Small intestine (tissue), 7 donors: Measurements from ENCODE around the gene PRICKLE2. TPM values are rescaled to one million over a fixed set of nuclear protein-coding genes. Genes with fewer than 3 reads are reported as not detected.

Source experiments
- DNase-seq, 2 donors: peaks; one replicate each; pipeline versions ENCODE4 v3.0.0 to v3.0.0-alpha.2; 2013
- FAIRE-seq: peaks from 2 replicates; lab custom pipeline; 2012; peaks lifted over from hg19 to GRCh38; lab: Jason Lieb, UNC
- H3K27ac ChIP-seq, 3 donors: one replicate each; pipeline ENCODE4 v1.5.1; 2013; ENCODE audit warnings: low read length in 2 of 3, mild to moderate bottlenecking in 2 of 3, control low read depth in 1 of 3, inconsistent platforms in 1 of 3, low read depth in 1 of 3, moderate library complexity in 1 of 3
- H3K27me3 ChIP-seq, 3 donors: one replicate each; pipeline ENCODE4 v1.6.1; 2013; ENCODE audit warnings: low read length in 3 of 3, inconsistent platforms in 1 of 3; ENCODE audit not compliant: control insufficient read depth in 3 of 3, insufficient read depth in 3 of 3
- H3K36me3 ChIP-seq, 3 donors: one replicate each; pipeline ENCODE4 v1.6.1; 2013; ENCODE audit warnings: low read length in 3 of 3, inconsistent platforms in 1 of 3, low read depth in 1 of 3, mild to moderate bottlenecking in 1 of 3, moderate library complexity in 1 of 3; ENCODE audit not compliant: control insufficient read depth in 3 of 3, insufficient read depth in 2 of 3
- H3K4me1 ChIP-seq, 3 donors: one replicate each; pipeline ENCODE4 v1.6.1; 2013; ENCODE audit warnings: low read length in 2 of 3, inconsistent platforms in 1 of 3, low read depth in 1 of 3, mild to moderate bottlenecking in 1 of 3, moderate library complexity in 1 of 3; ENCODE audit not compliant: control insufficient read depth in 3 of 3, insufficient read depth in 2 of 3
- H3K4me3 ChIP-seq, 3 donors: one replicate each; pipeline ENCODE4 v1.5.1; 2013; ENCODE audit warnings: low read length in 3 of 3, control low read depth in 1 of 3, inconsistent platforms in 1 of 3, low read depth in 1 of 3, mild to moderate bottlenecking in 1 of 3, moderate library complexity in 1 of 3
- H3K9me3 ChIP-seq, 2 donors: one replicate each; pipeline ENCODE4 v1.6.1; 2013; ENCODE audit warnings: low read depth in 1 of 2, low read length in 1 of 2; ENCODE audit not compliant: control insufficient read depth in 2 of 2, insufficient read depth in 1 of 2
- WGBS, 3 donors: extraction: QIAGEN DNeasy Blood & Tissue Kit; methylation state at CpG; one replicate each; pipeline ENCODE4 v1.1.7; 2013; 5-methylcytosine and 5-hydroxymethylcytosine counted together
- polyA plus RNA-seq, 4 donors: library from polyadenylated mRNA; stranded (reverse) in 3 of 4; unstranded in 1 of 4; fragments of 200-250 nt in 3 of 4; fragments of 120-200 nt in 1 of 4; gene quantifications; one replicate each; pipeline versions ENCODE4 v1.2.1 to v1.2.3, GENCODE V29; 2013
- donor health status: healthy with polysubstance abuse.
- donor health status: control.
- donor health status: control.
- donor health status: Bipolar disorder and iron deficiency.
- donor health status: healthy.

The PRICKLE2 gene
- polyA plus RNA-seq, 4 donors: 0.54 to 3.7 (median 2.5) TPM; not detected in 1

- FAIRE-seq: no peak
- H3K4me3 ChIP-seq: no peak overlapping the region
- H3K27ac ChIP-seq: peak overlapping the region in 1 of 3 donors; percentile 5
Observed at GRCh38 chr3:64259636-64260035, 34.4 kb upstream of the PRICKLE2 start.

GRCh38 chr3:64257100-64257755, 32.0 kb upstream of the PRICKLE2 start:
- Histone ChIP-seq H3K4me1 (peaks cover 0 to 14% (median 2%) of the 10 kb centered on the region in 3 donors), H3K36me3 (no peaks in the 10 kb centered on the region), H3K9me3 (no peaks in the 10 kb centered on the region), H3K27me3 (no peaks in the 10 kb centered on the region), H3K4me3 (no peak overlapping the region), H3K27ac (no peak overlapping the region)
- FAIRE-seq (no peak), DNase-seq (no peak)

More at GRCh38 chr3:64259636-64260035, 34.4 kb upstream of the PRICKLE2 start:
- no peaks in the 10 kb centered on the region for H3K36me3 ChIP-seq
- peaks cover 0 to 14% (median 2%) of the 10 kb centered on the region in 3 donors for H3K4me1 ChIP-seq
- no peak for DNase-seq
- no peaks in the 10 kb centered on the region for H3K9me3 ChIP-seq
- 83 to 93% (median 89%) methylated on average over 2 of the region's 2 CpGs for WGBS, 3 donors
- H3K27me3 ChIP-seq: no peaks in the 10 kb centered on the region

- Histone ChIP-seq H3K36me3 (no peaks in the 10 kb centered on the region), H3K4me1 (peaks cover 0 to 14% (median 2%) of the 10 kb centered on the region in 3 donors), H3K27me3 (no peaks in the 10 kb centered on the region), H3K4me3 (no peak overlapping the region), H3K9me3 (no peaks in the 10 kb centered on the region), H3K27ac (no peak overlapping the region)
- no peak for DNase-seq
- 63 to 74% (median 70%) methylated on average over 5 of the region's 5 CpGs for WGBS, 3 donors
- FAIRE-seq: no peak
Observed at GRCh38 chr3:64255741-64256340, 30.6 kb upstream of the PRICKLE2 start.

GRCh38 chr3:64254443-64254842, 29.2 kb upstream of the PRICKLE2 start:
- no peak for FAIRE-seq
- H3K4me1 ChIP-seq: peaks cover 0 to 7% (median under 1%) of the 10 kb centered on the region in 3 donors
- H3K9me3 ChIP-seq: no peaks in the 10 kb centered on the region
- H3K36me3 ChIP-seq: no peaks in the 10 kb centered on the region
- H3K27ac ChIP-seq: no peak overlapping the region
- 83 to 91% (median 84%) methylated on average over 2 of the region's 2 CpGs for WGBS, 3 donors
- no peaks in the 10 kb centered on the region for H3K27me3 ChIP-seq
- H3K4me3 ChIP-seq: no peak overlapping the region
- DNase-seq: no peak

GRCh38 chr3:64253689-64254088, 28.4 kb upstream of the PRICKLE2 start:
- WGBS, 3 donors: 74 to 86% (median 83%) methylated on average over 6 of the region's 6 CpGs
- peaks cover 0 to 7% (median 0%) of the 10 kb centered on the region in 3 donors for H3K4me1 ChIP-seq
- H3K27me3 ChIP-seq: no peaks in the 10 kb centered on the region
- FAIRE-seq (no peak), DNase-seq (no peak)
- no peak overlapping the region for H3K4me3 ChIP-seq
- H3K27ac ChIP-seq: no peak overlapping the region
- H3K9me3 ChIP-seq: no peaks in the 10 kb centered on the region
- H3K36me3 ChIP-seq: no peaks in the 10 kb centered on the region

- no peaks in the 10 kb centered on the region for H3K27me3 ChIP-seq
- peaks cover 0 to 13% (median 4%) of the 10 kb centered on the region in 3 donors for H3K4me1 ChIP-seq
- no peaks in the 10 kb centered on the region for H3K36me3 ChIP-seq
- H3K9me3 ChIP-seq: no peaks in the 10 kb centered on the region
- no peak for DNase-seq
- 63 to 83% (median 78%) methylated on average over 3 of the region's 3 CpGs for WGBS, 3 donors
- H3K27ac ChIP-seq: no peak overlapping the region
- H3K4me3 ChIP-seq: no peak overlapping the region
- FAIRE-seq: no peak
Observed at GRCh38 chr3:64251019-64251418, 25.8 kb upstream of the PRICKLE2 start.

GRCh38 chr3:64247991-64248646, 22.9 kb upstream of the PRICKLE2 start:
- no peaks in the 10 kb centered on the region for H3K36me3 ChIP-seq
- H3K9me3 ChIP-seq: no peaks in the 10 kb centered on the region
- 46 to 62% (median 58%) methylated on average over 4 of the region's 4 CpGs for WGBS, 3 donors
- DNase-seq (peak; percentile 37 to 62), FAIRE-seq (no peak)
- H3K4me1 ChIP-seq: peaks cover 0 to 7% (median 4%) of the 10 kb centered on the region in 3 donors
- H3K27ac ChIP-seq: no peak overlapping the region
- H3K27me3 ChIP-seq: no peaks in the 10 kb centered on the region
- no peak overlapping the region for H3K4me3 ChIP-seq

GRCh38 chr3:64244011-64244942, 19.0 kb upstream of the PRICKLE2 start:
- FAIRE-seq (no peak), DNase-seq (no peak)
- Histone ChIP-seq H3K36me3 (no peaks in the 10 kb centered on the region), H3K4me3 (no peak overlapping the region), H3K27me3 (no peaks in the 10 kb centered on the region), H3K27ac (no peak overlapping the region), H3K9me3 (no peaks in the 10 kb centered on the region), H3K4me1 (peaks cover 1 to 14% (median 4%) of the 10 kb centered on the region in 3 donors)
- WGBS, 3 donors: 76 to 82% (median 78%) methylated on average over 9 of the region's 9 CpGs
